OCI-LY1 (cell line): ENCODE data around the gene LYG1.

Source experiments
- H2AFZ ChIP-seq: fragments of 200-600 bp; sonication (generic), shearing (Covaris generic); 2 replicates; pipeline ENCODE4 v1.6.0; 2014; ENCODE audit warnings: antibody characterized with exemption, mild to moderate bottlenecking, low read length
- H3F3A ChIP-seq: fragments of 200-600 bp; sonication (generic), shearing (Covaris generic); 2 replicates; pipeline ENCODE4 v1.6.0; 2014; ENCODE audit warnings: mild to moderate bottlenecking, antibody characterized with exemption, low read length, moderate library complexity; ENCODE audit not compliant: insufficient read depth
- H3K27ac ChIP-seq: fragments of 200-600 bp; sonication (generic); 2 replicates; pipeline ENCODE4 v1.5.1; 2014; ENCODE audit warnings: low read length, mixed run types, mild to moderate bottlenecking, low read depth; ENCODE audit not compliant: poor library complexity, severe bottlenecking
- H3K27me3 ChIP-seq: fragments of 200-600 bp; sonication (generic); 2 replicates; pipeline ENCODE4 v1.6.0; 2014; ENCODE audit warnings: antibody characterized with exemption, mild to moderate bottlenecking, low read length, moderate library complexity; ENCODE audit not compliant: insufficient read depth
- H3K36me3 ChIP-seq: fragments of 200-600 bp; sonication (generic); 2 replicates; pipeline ENCODE4 v1.6.1; 2014; ENCODE audit warnings: mild to moderate bottlenecking, antibody characterized with exemption, low read length, moderate library complexity, mixed read lengths; ENCODE audit not compliant: insufficient read depth
- H3K4me1 ChIP-seq: fragments of 200-600 bp; sonication (generic); 2 replicates; pipeline ENCODE4 v1.5.1; 2014; ENCODE audit warnings: mild to moderate bottlenecking, low read length, moderate library complexity; ENCODE audit not compliant: insufficient read depth, severe bottlenecking
- H3K4me2 ChIP-seq: fragments of 200-600 bp; sonication (generic), shearing (Covaris generic); 2 replicates; pipeline ENCODE4 v1.6.1; 2014; ENCODE audit warnings: low read length
- H3K4me3 ChIP-seq: fragments of 200-600 bp; sonication (generic); 2 replicates; pipeline ENCODE4 v1.5.1; 2014; ENCODE audit warnings: low read length, low read depth, mild to moderate bottlenecking, mixed read lengths; ENCODE audit not compliant: poor library complexity, severe bottlenecking
- H3K79me2 ChIP-seq: fragments of 200-600 bp; shearing (Covaris generic); 2 replicates; pipeline ENCODE4 v1.6.1; 2016; ENCODE audit warnings: mixed run types, low read length, mixed read lengths; ENCODE audit not compliant: insufficient read depth
- H3K9ac ChIP-seq: fragments of 200-600 bp; sonication (generic), shearing (Covaris generic); 2 replicates; pipeline ENCODE4 v1.6.1; 2014; ENCODE audit warnings: mild to moderate bottlenecking, low read length, mixed read lengths
- H3K9me2 ChIP-seq: fragments of 200-600 bp; sonication (generic), shearing (Covaris generic); 2 replicates; pipeline ENCODE4 v1.6.1; 2014; ENCODE audit warnings: low read depth, mild to moderate bottlenecking, low read length, mixed read lengths
- H3K9me3 ChIP-seq: fragments of 200-600 bp; shearing (Covaris generic); 2 replicates; pipeline ENCODE4 v1.6.1; 2014; ENCODE audit warnings: low read length, mixed read lengths
- H4K20me1 ChIP-seq: fragments of 200-600 bp; sonication (generic), shearing (Covaris generic); 2 replicates; pipeline ENCODE4 v1.6.0; 2016; ENCODE audit warnings: mild to moderate bottlenecking, low read length; ENCODE audit not compliant: insufficient read depth
- CTCF ChIP-seq: fragments of 200-600 bp; sonication (generic), shearing (Covaris generic); IDR thresholded peaks from 2 replicates; pipeline ENCODE4 v1.5.1; 2017; ENCODE audit warnings: mild to moderate bottlenecking, antibody characterized with exemption, low read length, moderate library complexity, mixed read lengths
- EZH2 ChIP-seq: fragments of 200-600 bp; sonication (generic), shearing (Covaris generic); IDR thresholded peaks from 2 replicates; pipeline ENCODE4 v1.8.0; 2017; ENCODE audit warnings: borderline replicate concordance, mixed run types, mild to moderate bottlenecking, antibody characterized with exemption, low read length, moderate library complexity, mixed read lengths

LYG1 gene

GRCh38 chr2:99240431-99240830 lies 60.6 kb downstream of the LYG1 start:
- no peaks in the 10 kb centered on the region for H3K4me1 ChIP-seq
- no peak overlapping the region for H3K4me2 ChIP-seq
- H3K9ac ChIP-seq, result no peak overlapping the region
- no peaks in the 10 kb centered on the region for H3F3A ChIP-seq
- no peak overlapping the region for H2AFZ ChIP-seq
- no peaks in the 10 kb centered on the region for H3K36me3 ChIP-seq
- no peak overlapping the region for H3K4me3 ChIP-seq
- TF ChIP-seq EZH2, result no peak
- TF ChIP-seq CTCF, result no peak
- no peaks in the 10 kb centered on the region for H3K27me3 ChIP-seq
- H3K27ac ChIP-seq, result no peak overlapping the region
- H4K20me1 ChIP-seq, result no peaks in the 10 kb centered on the region
- no peaks in the 10 kb centered on the region for H3K79me2 ChIP-seq
- no peaks in the 10 kb centered on the region for H3K9me3 ChIP-seq
- no peaks in the 10 kb centered on the region for H3K9me2 ChIP-seq

GRCh38 chr2:99238599-99238998 lies 62.4 kb downstream of the LYG1 start:
- Histone ChIP-seq H3K27me3 (no peaks in the 10 kb centered on the region), H3F3A (no peaks in the 10 kb centered on the region), H3K4me2 (no peak overlapping the region), H3K9me2 (no peaks in the 10 kb centered on the region), H3K9ac (no peak overlapping the region), H3K9me3 (no peaks in the 10 kb centered on the region), H3K79me2 (no peaks in the 10 kb centered on the region), H3K4me3 (no peak overlapping the region), H3K4me1 (no peaks in the 10 kb centered on the region), H3K36me3 (no peaks in the 10 kb centered on the region), H3K27ac (no peak overlapping the region), H4K20me1 (no peaks in the 10 kb centered on the region), H2AFZ (no peak overlapping the region)
- TF ChIP-seq EZH2 (no peak), CTCF (no peak)
